ENCODE data around the gene MERTK. TPM values are rescaled to one million over a fixed set of nuclear protein-coding genes. Genes with fewer than 3 reads are reported as not detected.

Gene MERTK
- total and polyA plus RNA-seq, 7 donors: 0.73 to 4.2 (median 1.6) TPM

- intact Hi-C loops (cut with DNase I): no loop called here
- no peak for DNase-seq
- 90 to 92% (median 92%) methylated on average over 10 of the region's 10 CpGs for WGBS, 3 donors
- no peak overlapping the region for H3K27ac ChIP-seq
- no peak for ATAC-seq
- no peaks in the 10 kb centered on the region for H3K36me3 ChIP-seq (ENCODE audit: insufficient read depth in 1 of 2, low read depth in 1 of 2)
- TF ChIP-seq, protein P1, sequence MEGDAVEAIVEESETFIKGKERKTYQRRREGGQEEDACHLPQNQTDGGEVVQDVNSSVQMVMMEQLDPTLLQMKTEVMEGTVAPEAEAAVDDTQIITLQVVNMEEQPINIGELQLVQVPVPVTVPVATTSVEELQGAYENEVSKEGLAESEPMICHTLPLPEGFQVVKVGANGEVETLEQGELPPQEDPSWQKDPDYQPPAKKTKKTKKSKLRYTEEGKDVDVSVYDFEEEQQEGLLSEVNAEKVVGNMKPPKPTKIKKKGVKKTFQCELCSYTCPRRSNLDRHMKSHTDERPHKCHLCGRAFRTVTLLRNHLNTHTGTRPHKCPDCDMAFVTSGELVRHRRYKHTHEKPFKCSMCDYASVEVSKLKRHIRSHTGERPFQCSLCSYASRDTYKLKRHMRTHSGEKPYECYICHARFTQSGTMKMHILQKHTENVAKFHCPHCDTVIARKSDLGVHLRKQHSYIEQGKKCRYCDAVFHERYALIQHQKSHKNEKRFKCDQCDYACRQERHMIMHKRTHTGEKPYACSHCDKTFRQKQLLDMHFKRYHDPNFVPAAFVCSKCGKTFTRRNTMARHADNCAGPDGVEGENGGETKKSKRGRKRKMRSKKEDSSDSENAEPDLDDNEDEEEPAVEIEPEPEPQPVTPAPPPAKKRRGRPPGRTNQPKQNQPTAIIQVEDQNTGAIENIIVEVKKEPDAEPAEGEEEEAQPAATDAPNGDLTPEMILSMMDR (IDR thresholded peaks at IDR 0.05): no peak
- no peaks in the 10 kb centered on the region for H3K9me3 ChIP-seq
- H3K4me3 ChIP-seq: no peak overlapping the region
- H3K4me1 ChIP-seq: no peaks in the 10 kb centered on the region
- no peaks in the 10 kb centered on the region for H3K27me3 ChIP-seq (ENCODE audit: insufficient read depth in 3 of 3, low read length in 2 of 3)
These were observed 122.9 kb downstream of the MERTK start for GRCh38 chr2:112021290-112021689.

DNA sequence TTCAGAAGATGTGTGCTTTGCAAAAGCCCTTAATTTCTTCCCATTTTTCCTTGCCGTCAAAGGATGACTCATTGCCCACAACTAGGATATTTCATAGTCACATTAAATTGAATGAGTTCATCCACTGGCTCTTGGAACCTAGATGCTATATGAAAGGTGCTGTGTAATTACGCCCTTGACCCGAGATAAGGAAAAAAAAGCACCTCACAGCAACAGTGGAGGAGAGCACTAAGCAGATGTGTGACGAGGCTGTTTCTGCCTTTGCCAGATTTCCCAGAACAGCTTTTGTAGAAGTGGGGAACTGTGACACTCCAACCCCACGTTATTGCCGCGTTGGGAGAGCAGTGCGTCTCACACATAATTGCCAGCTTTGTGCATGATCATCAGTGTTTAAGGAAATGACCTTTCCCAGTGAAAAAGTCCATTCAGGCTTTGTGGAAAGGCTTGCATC lies 123.4 kb downstream of the MERTK start:
- 81 to 83% (median 83%) methylated on average over 8 of the region's 8 CpGs for WGBS, 3 donors
- H3K9me3 ChIP-seq: no peaks in the 10 kb centered on the region
- no peaks in the 10 kb centered on the region for H3K36me3 ChIP-seq (ENCODE audit: insufficient read depth in 1 of 2, low read depth in 1 of 2)
- DNase-seq (no peak), ATAC-seq (no peak)
- intact Hi-C loops (cut with DNase I): no loop called here
- TF ChIP-seq, protein P1 (IDR thresholded peaks at IDR 0.05): no peak
- H3K4me1 ChIP-seq: no peaks in the 10 kb centered on the region
- H3K4me3 ChIP-seq: no peak overlapping the region
- H3K27me3 ChIP-seq (ENCODE audit: insufficient read depth in 3 of 3, low read length in 2 of 3): no peaks in the 10 kb centered on the region
- H3K27ac ChIP-seq: no peak overlapping the region

GRCh38 chr2:112023707-112024106 lies 125.3 kb downstream of the MERTK start:
- intact Hi-C loops (cut with DNase I): no loop called here
- H3K36me3 ChIP-seq (ENCODE audit: insufficient read depth in 1 of 2, low read depth in 1 of 2): no peaks in the 10 kb centered on the region
- TF ChIP-seq, protein P1 (IDR thresholded peaks at IDR 0.05): no peak

GRCh38 chr2:112024231-112024630 lies 125.8 kb downstream of the MERTK start:
- WGBS, 3 donors: 79 to 82% (median 80%) methylated on average over 9 of the region's 9 CpGs
- ATAC-seq: no peak
- intact Hi-C loops (cut with DNase I): no loop called here
- Histone ChIP-seq H3K9me3 (no peaks in the 10 kb centered on the region), H3K4me3 (no peak overlapping the region), H3K27me3 (ENCODE audit: insufficient read depth in 3 of 3, low read length in 2 of 3) (no peaks in the 10 kb centered on the region), H3K36me3 (ENCODE audit: insufficient read depth in 1 of 2, low read depth in 1 of 2) (no peaks in the 10 kb centered on the region), H3K4me1 (no peaks in the 10 kb centered on the region), H3K27ac (no peak overlapping the region)
- DNase-seq: no peak
- TF ChIP-seq, protein P1 (IDR thresholded peaks at IDR 0.05): no peak

More at GRCh38 chr2:112023707-112024106, 125.3 kb downstream of the MERTK start:
- DNase-seq (no peak), ATAC-seq (no peak)
- Histone ChIP-seq H3K4me3 (no peak overlapping the region), H3K27me3 (ENCODE audit: insufficient read depth in 3 of 3, low read length in 2 of 3) (no peaks in the 10 kb centered on the region), H3K27ac (no peak overlapping the region), H3K9me3 (no peaks in the 10 kb centered on the region), H3K4me1 (no peaks in the 10 kb centered on the region)
- 84 to 99% (median 89%) methylated on average over 5 of the region's 5 CpGs for WGBS, 3 donors

GRCh38 chr2:112024896-112025491 lies 126.6 kb downstream of the MERTK start:
- intact Hi-C loops (cut with DNase I): no loop called here
- no peak for ATAC-seq

More at GRCh38 chr2:112024896-112025491, 126.6 kb downstream of the MERTK start:
- no peak for DNase-seq
- Histone ChIP-seq H3K36me3 (ENCODE audit: insufficient read depth in 1 of 2, low read depth in 1 of 2) (no peaks in the 10 kb centered on the region), H3K27me3 (ENCODE audit: insufficient read depth in 3 of 3, low read length in 2 of 3) (peaks cover 0 to 1% (median 0%) of the 10 kb centered on the region in 3 donors), H3K27ac (no peak overlapping the region), H3K9me3 (no peaks in the 10 kb centered on the region), H3K4me1 (no peaks in the 10 kb centered on the region), H3K4me3 (no peak overlapping the region)
- 82 to 85% (median 84%) methylated on average over 12 of the region's 12 CpGs for WGBS, 3 donors
- TF ChIP-seq, protein P1 (IDR thresholded peaks at IDR 0.05): no peak

All from psoas muscle (tissue), 8 donors.